ENCODE data around the gene PCK2.

Gene PCK2

GRCh38 chr14:24121210-24121609 lies 27.1 kb downstream of the PCK2 start:
- DNase-seq, result no peak

- DNase-seq, result no peak
Observed at GRCh38 chr14:24122416-24122815, 28.3 kb downstream of the PCK2 start.

- DNase-seq, result no peak
Observed at GRCh38 chr14:24122898-24123297, 28.8 kb downstream of the PCK2 start.

GRCh38 chr14:24123424-24124417 lies 29.6 kb downstream of the PCK2 start:
- no peak for DNase-seq

- DNase-seq, result no peak
Observed at GRCh38 chr14:24126939-24127338, 32.8 kb downstream of the PCK2 start.

GRCh38 chr14:24127673-24128072 lies 33.6 kb downstream of the PCK2 start:
- DNase-seq, result no peak

GRCh38 chr14:24129410-24129998 lies 35.4 kb downstream of the PCK2 start:
- DNase-seq, result no peak

GRCh38 chr14:24130380-24130716 lies 36.2 kb downstream of the PCK2 start, which contains the start of gene FITM1:
TSS of gene FITM1 (plus strand) at chr14:24130659. CDS start at chr14:24131564, 905 bp downstream.
- DNase-seq, result no peak

GRCh38 chr14:24130717-24131548 lies 36.8 kb downstream of the PCK2 start:
- no peak for DNase-seq

- DNase-seq, result no peak
Observed at GRCh38 chr14:24131549-24131966, 37.4 kb downstream of the PCK2 start.

GRCh38 chr14:24132061-24132685 lies 38.1 kb downstream of the PCK2 start:
- DNase-seq, result no peak

GRCh38 chr14:24132976-24133375 lies 38.9 kb downstream of the PCK2 start:
- no peak for DNase-seq

- no peak for DNase-seq
Observed at GRCh38 chr14:24133735-24134134, 39.6 kb downstream of the PCK2 start.

- DNase-seq, result no peak
Observed at GRCh38 chr14:24135584-24135833, 41.4 kb downstream of the PCK2 start.

- peak; percentile 73 for DNase-seq
Observed at GRCh38 chr14:24135834-24136683, 41.9 kb downstream of the PCK2 start, which contains the start of gene PSME1. TSS of gene PSME1 (plus strand) at chr14:24136194. CDS start at chr14:24136263, 69 bp downstream.

- DNase-seq, result no peak
Observed at GRCh38 chr14:24136684-24137528, 42.8 kb downstream of the PCK2 start.

GRCh38 chr14:24137529-24138395 lies 43.7 kb downstream of the PCK2 start:
- no peak for DNase-seq

- DNase-seq, result no peak
Observed at GRCh38 chr14:24138396-24139271, 44.5 kb downstream of the PCK2 start.

All from NCI-H524 treated with DMSO at 0.1 percent for 48 hours (cell line).